ENCODE results near the gene RNF17.

The RNF17 gene

GRCh38 chr13:24842549-24843274 lies 78.7 kb downstream of the RNF17 start:
- no peak overlapping the region for H3K4me3 Mint-ChIP-seq
- no peaks in the 10 kb centered on the region for H3K4me1 Mint-ChIP-seq
- H3K27me3 Mint-ChIP-seq: peaks cover 9% of the 10 kb centered on the region
- DNase-seq (ENCODE audit: low spot score in 2 of 2) (no peak), ATAC-seq (replicated peaks; ENCODE audit: extremely low read depth, poor library complexity, severe bottlenecking) (no peak)
- no peaks in the 10 kb centered on the region for H3K9me3 Mint-ChIP-seq
- H3K36me3 Mint-ChIP-seq (ENCODE audit: insufficient read depth): no peaks in the 10 kb centered on the region
- no peak overlapping the region for H3K27ac Mint-ChIP-seq (ENCODE audit: low read depth)

GRCh38 chr13:24851546-24851945 lies 87.6 kb downstream of the RNF17 start:
- H3K36me3 Mint-ChIP-seq (ENCODE audit: insufficient read depth): no peaks in the 10 kb centered on the region
- no peak overlapping the region for H3K27ac Mint-ChIP-seq (ENCODE audit: low read depth)
- no peak for DNase-seq (ENCODE audit: low spot score in 2 of 2)
- no peaks in the 10 kb centered on the region for H3K4me1 Mint-ChIP-seq
- peaks cover 49% of the 10 kb centered on the region for H3K27me3 Mint-ChIP-seq
- no peak overlapping the region for H3K4me3 Mint-ChIP-seq
- no peak for ATAC-seq (replicated peaks; ENCODE audit: extremely low read depth, poor library complexity, severe bottlenecking)
- H3K9me3 Mint-ChIP-seq: no peaks in the 10 kb centered on the region

- no peak overlapping the region for H3K4me3 Mint-ChIP-seq
Observed at GRCh38 chr13:24854311-24854710, 90.3 kb downstream of the RNF17 start.

GRCh38 chr13:24858953-24859352 lies 95.0 kb downstream of the RNF17 start:
- peaks cover 28% of the 10 kb centered on the region for H3K27me3 Mint-ChIP-seq
- no peak overlapping the region for H3K27ac Mint-ChIP-seq (ENCODE audit: low read depth)
- ATAC-seq (replicated peaks; ENCODE audit: extremely low read depth, poor library complexity, severe bottlenecking) (no peak), DNase-seq (ENCODE audit: low spot score in 2 of 2) (no peak)
- H3K4me1 Mint-ChIP-seq: no peaks in the 10 kb centered on the region
- no peaks in the 10 kb centered on the region for H3K36me3 Mint-ChIP-seq (ENCODE audit: insufficient read depth)
- no peaks in the 10 kb centered on the region for H3K9me3 Mint-ChIP-seq
- no peak overlapping the region for H3K4me3 Mint-ChIP-seq

More at GRCh38 chr13:24854311-24854710, 90.3 kb downstream of the RNF17 start:
- H3K4me1 Mint-ChIP-seq: no peaks in the 10 kb centered on the region
- H3K27me3 Mint-ChIP-seq: peaks cover 57% of the 10 kb centered on the region
- H3K36me3 Mint-ChIP-seq (ENCODE audit: insufficient read depth): no peaks in the 10 kb centered on the region
- ATAC-seq (replicated peaks; ENCODE audit: extremely low read depth, poor library complexity, severe bottlenecking): no peak
- no peaks in the 10 kb centered on the region for H3K9me3 Mint-ChIP-seq
- H3K27ac Mint-ChIP-seq (ENCODE audit: low read depth): no peak overlapping the region
- no peak for DNase-seq (ENCODE audit: low spot score in 2 of 2)

GRCh38 chr13:24860770-24861169 lies 96.8 kb downstream of the RNF17 start:
- no peak for DNase-seq (ENCODE audit: low spot score in 2 of 2)
- H3K9me3 Mint-ChIP-seq: no peaks in the 10 kb centered on the region
- H3K4me1 Mint-ChIP-seq: no peaks in the 10 kb centered on the region
- H3K36me3 Mint-ChIP-seq (ENCODE audit: insufficient read depth): no peaks in the 10 kb centered on the region
- no peak for ATAC-seq (replicated peaks; ENCODE audit: extremely low read depth, poor library complexity, severe bottlenecking)
- H3K27ac Mint-ChIP-seq (ENCODE audit: low read depth): no peak overlapping the region
- no peak overlapping the region for H3K4me3 Mint-ChIP-seq
- peaks cover 16% of the 10 kb centered on the region for H3K27me3 Mint-ChIP-seq

GRCh38 chr13:24861617-24862362 lies 97.8 kb downstream of the RNF17 start:
- no peak overlapping the region for H3K27ac Mint-ChIP-seq (ENCODE audit: low read depth)
- H3K4me3 Mint-ChIP-seq: no peak overlapping the region
- ATAC-seq (replicated peaks; ENCODE audit: extremely low read depth, poor library complexity, severe bottlenecking) (no peak), DNase-seq (ENCODE audit: low spot score in 2 of 2) (no peak)
- no peaks in the 10 kb centered on the region for H3K4me1 Mint-ChIP-seq
- no peaks in the 10 kb centered on the region for H3K36me3 Mint-ChIP-seq (ENCODE audit: insufficient read depth)
- peaks cover 6% of the 10 kb centered on the region for H3K27me3 Mint-ChIP-seq
- H3K9me3 Mint-ChIP-seq: no peaks in the 10 kb centered on the region

- Mint-ChIP-seq H3K27ac (ENCODE audit: low read depth) (no peak overlapping the region), H3K9me3 (no peaks in the 10 kb centered on the region), H3K36me3 (ENCODE audit: insufficient read depth) (no peaks in the 10 kb centered on the region), H3K4me1 (no peaks in the 10 kb centered on the region), H3K27me3 (peaks cover 10% of the 10 kb centered on the region), H3K4me3 (no peak overlapping the region)
- DNase-seq (ENCODE audit: low spot score in 2 of 2): no peak
- ATAC-seq (replicated peaks; ENCODE audit: extremely low read depth, poor library complexity, severe bottlenecking): no peak
Observed at GRCh38 chr13:24863748-24864540, 100.0 kb downstream of the RNF17 start.

- Mint-ChIP-seq H3K9me3 (no peaks in the 10 kb centered on the region), H3K27me3 (peaks cover 15% of the 10 kb centered on the region), H3K4me3 (no peak overlapping the region), H3K27ac (ENCODE audit: low read depth) (no peak overlapping the region), H3K36me3 (ENCODE audit: insufficient read depth) (no peaks in the 10 kb centered on the region), H3K4me1 (no peaks in the 10 kb centered on the region)
- DNase-seq (ENCODE audit: low spot score in 2 of 2) (no peak), ATAC-seq (replicated peaks; ENCODE audit: extremely low read depth, poor library complexity, severe bottlenecking) (no peak)
Observed at GRCh38 chr13:24864579-24864978, 100.6 kb downstream of the RNF17 start.

- no peak for ATAC-seq (replicated peaks; ENCODE audit: extremely low read depth, poor library complexity, severe bottlenecking)
- no peak overlapping the region for H3K4me3 Mint-ChIP-seq
- no peak for DNase-seq (ENCODE audit: low spot score in 2 of 2)
- H3K9me3 Mint-ChIP-seq: no peaks in the 10 kb centered on the region
- H3K27me3 Mint-ChIP-seq: peaks cover 20% of the 10 kb centered on the region
- no peaks in the 10 kb centered on the region for H3K4me1 Mint-ChIP-seq
- no peak overlapping the region for H3K27ac Mint-ChIP-seq (ENCODE audit: low read depth)
- H3K36me3 Mint-ChIP-seq (ENCODE audit: insufficient read depth): no peaks in the 10 kb centered on the region
Observed at GRCh38 chr13:24865163-24865953, 101.4 kb downstream of the RNF17 start.

GRCh38 chr13:24866488-24866887 lies 102.5 kb downstream of the RNF17 start:
- H3K27ac Mint-ChIP-seq (ENCODE audit: low read depth): no peak overlapping the region
- H3K27me3 Mint-ChIP-seq: peaks cover 31% of the 10 kb centered on the region

GRCh38 chr13:24868874-24869273 lies 104.9 kb downstream of the RNF17 start:
- no peaks in the 10 kb centered on the region for H3K9me3 Mint-ChIP-seq
- H3K27ac Mint-ChIP-seq (ENCODE audit: low read depth): no peak overlapping the region

More at GRCh38 chr13:24866488-24866887, 102.5 kb downstream of the RNF17 start:
- Mint-ChIP-seq H3K36me3 (ENCODE audit: insufficient read depth) (no peaks in the 10 kb centered on the region), H3K9me3 (no peaks in the 10 kb centered on the region), H3K4me1 (no peaks in the 10 kb centered on the region), H3K4me3 (no peak overlapping the region)
- no peak for DNase-seq (ENCODE audit: low spot score in 2 of 2)
- no peak for ATAC-seq (replicated peaks; ENCODE audit: extremely low read depth, poor library complexity, severe bottlenecking)

GRCh38 chr13:24870380-24870760 lies 106.4 kb downstream of the RNF17 start:
- DNase-seq (ENCODE audit: low spot score in 2 of 2) (no peak), ATAC-seq (replicated peaks; ENCODE audit: extremely low read depth, poor library complexity, severe bottlenecking) (no peak)
- H3K36me3 Mint-ChIP-seq (ENCODE audit: insufficient read depth): no peaks in the 10 kb centered on the region
- no peak overlapping the region for H3K4me3 Mint-ChIP-seq
- H3K27me3 Mint-ChIP-seq: peaks cover 58% of the 10 kb centered on the region
- no peak overlapping the region for H3K27ac Mint-ChIP-seq (ENCODE audit: low read depth)
- no peaks in the 10 kb centered on the region for H3K9me3 Mint-ChIP-seq
- H3K4me1 Mint-ChIP-seq: no peaks in the 10 kb centered on the region

More at GRCh38 chr13:24868874-24869273, 104.9 kb downstream of the RNF17 start:
- Mint-ChIP-seq H3K4me3 (no peak overlapping the region), H3K27me3 (peaks cover 48% of the 10 kb centered on the region), H3K36me3 (ENCODE audit: insufficient read depth) (no peaks in the 10 kb centered on the region), H3K4me1 (no peaks in the 10 kb centered on the region)
- ATAC-seq (replicated peaks; ENCODE audit: extremely low read depth, poor library complexity, severe bottlenecking): no peak
- no peak for DNase-seq (ENCODE audit: low spot score in 2 of 2)

Measured in central memory CD8-positive, alpha-beta T cell (primary cell).